Stimulated activated CD4-positive, alpha-beta T cell treated with anti-CD3 and anti-CD28 coated beads, Interleukin-4, amount 100 ng/mL, for 24 hours (primary cell): ENCODE data around the gene PRKCG.
"Not testable (repeated sequence)": the region's sequence is repeated elsewhere in the genome, so short reads cannot be mapped to it uniquely, and the experiment has no call there.

Experiments used
- DNase-seq: peaks from one replicate; pipeline ENCODE4 v3.0.0-alpha.2; 2020

Gene PRKCG

DNA sequence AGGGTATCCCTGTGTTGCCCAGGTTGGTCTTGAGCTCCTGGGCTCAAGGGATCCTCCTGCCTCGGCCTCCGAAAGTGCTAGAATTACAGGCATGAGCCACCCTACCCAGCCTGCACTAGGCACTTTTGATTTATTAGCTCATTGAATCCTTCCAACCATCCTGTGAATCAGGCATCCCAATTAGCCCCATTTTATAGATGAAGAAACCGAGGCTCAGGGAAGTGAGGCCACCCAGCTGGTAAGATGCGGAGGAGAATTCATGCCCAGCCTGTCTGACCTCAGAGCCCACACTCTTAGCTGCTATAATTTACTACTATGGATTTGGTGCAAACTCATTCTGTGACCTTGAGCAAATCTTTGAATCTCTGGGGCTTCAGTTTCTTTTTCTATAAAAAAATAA lies 62.9 kb downstream of the PRKCG start:
- DNase-seq, result no peak

DNA sequence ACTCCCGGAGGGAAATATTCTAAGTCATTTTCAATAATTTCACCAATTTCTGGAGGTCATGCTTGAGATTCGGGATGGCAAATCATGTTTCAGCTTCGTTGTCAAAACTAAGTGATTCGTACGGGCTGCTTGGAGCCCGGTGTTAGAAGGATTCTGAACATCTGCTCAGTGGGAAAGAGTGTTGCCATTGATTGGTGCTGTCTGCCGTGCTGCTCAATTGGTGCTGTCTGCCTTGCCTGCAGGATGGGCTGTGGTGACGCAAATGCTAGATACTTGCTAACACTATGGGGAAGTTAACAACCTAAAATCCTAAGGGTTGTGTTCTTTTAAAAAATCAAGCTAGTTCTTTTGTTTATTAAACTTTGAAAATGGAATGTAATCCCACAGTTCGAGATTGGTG lies 63.4 kb downstream of the PRKCG start:
- DNase-seq, result no peak

DNA sequence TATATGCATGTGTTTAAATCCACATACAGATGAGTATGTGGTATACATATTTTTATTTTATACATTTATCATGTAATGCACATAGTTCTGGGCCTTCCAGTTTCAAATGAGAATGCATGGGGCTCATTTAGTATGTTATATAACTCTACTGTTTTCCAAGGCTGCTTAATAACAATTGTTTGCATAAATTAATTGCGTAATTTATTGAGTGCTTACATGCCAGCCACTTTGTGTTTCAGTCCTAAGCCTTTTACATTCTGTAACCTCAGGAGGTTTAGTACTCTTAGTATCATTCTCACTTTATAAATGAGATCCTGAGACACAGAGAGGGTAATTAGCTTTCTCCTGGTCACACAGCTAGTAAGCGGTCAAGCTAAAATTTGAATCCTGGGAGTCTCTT lies 64.0 kb downstream of the PRKCG start:
- no peak for DNase-seq

DNA sequence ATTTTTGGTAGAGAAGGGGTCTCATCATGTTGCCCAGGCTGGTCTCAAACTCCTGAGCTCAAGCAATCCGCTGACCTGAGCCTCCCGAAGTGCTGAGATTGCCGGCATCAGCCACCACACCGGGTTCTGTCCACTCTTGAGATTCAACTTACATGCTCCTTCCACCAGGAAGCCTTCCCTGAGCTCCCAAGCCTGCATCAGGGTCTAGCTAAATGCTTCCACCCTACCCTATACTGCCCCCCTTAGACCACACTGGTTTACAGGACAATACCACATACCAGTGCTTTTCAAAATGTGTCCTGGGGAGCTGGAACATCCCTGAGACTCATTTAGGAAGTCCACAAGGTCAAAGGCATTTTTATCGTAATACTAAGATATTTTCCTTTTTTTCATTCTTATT lies 65.6 kb downstream of the PRKCG start:
- DNase-seq, result no peak

DNA sequence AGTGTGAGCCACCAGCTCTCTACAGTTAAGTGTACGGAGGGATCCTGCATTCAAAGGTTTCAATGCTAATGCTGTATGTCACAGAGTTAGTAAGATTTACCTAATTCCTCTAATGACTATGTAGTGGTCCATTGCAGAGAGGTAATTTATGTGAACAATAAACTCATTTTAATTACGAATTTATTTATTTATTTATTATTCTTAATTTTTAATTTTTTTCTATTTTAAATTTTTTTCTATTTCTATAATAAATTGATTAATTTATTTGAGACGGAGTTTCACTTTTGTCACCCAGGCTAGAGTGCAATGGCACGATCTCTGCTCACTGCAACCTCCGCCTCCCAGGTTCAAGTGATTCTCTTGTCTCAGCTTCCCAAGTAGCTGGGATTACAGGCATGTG lies 66.6 kb downstream of the PRKCG start:
- not testable (repeated sequence) for DNase-seq

DNA sequence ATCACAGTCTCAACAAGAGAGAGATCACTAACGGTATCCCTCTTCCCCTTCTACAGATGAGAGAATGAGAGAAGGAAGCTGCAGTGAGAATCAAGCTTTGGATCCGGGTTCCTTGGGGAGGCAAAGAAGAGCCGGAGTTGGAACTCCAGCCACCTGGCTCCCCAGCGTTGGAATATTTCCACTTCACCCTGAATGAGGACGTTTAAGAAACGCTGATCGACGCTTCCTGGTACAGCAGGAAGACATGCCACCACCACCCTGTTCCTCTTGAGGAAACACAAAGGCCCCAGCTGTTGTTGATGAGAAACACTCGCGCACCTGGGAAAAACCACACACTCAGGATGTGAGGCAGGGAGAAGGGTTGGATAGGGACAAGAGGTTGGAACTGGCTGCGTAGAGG lies 69.4 kb downstream of the PRKCG start:
- no peak for DNase-seq

DNA sequence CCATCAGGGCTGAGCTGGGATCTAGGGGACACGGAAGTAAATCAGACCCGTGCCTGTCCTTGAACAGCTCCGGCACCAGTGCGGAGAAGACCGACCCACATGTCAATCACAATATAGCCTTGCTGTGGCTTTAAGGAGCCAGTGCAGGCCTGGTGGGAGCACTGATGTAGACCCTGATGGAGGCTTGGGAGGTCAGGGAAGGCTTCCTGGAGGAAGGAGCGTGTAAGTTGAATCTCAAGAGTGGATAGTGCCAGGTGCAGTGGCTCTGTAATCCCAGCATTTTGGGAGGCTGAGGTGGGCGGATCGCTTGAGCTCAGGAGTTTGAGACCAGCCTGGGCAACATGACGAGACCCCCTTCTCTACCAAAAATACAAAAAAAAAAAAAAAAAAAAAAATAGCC lies 70.0 kb downstream of the PRKCG start:
- DNase-seq, result no peak

DNA sequence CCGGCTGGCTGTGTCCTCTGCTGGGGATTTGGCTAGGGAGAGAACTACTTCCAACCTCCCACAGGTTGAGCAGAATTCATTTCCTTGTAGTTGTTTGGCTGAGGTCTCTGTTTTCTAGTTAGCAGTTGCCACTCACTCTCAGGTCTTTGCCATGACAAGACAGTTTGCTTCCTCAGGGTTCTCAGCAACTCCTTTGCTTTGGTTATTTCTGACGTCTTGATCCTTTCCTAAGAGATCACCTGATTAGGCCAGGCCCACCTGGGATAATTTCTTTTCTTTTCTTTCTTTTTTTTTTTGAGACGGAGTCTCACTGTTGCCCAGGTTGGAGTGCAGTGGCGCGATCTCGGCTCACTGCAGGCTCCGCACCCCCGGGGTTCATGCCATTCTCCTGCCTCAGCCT lies 71.4 kb downstream of the PRKCG start:
- DNase-seq, result no peak
